ENCODE data around the gene ABCA4.

GRCh38 chr1:94118013-94118412, 2.9 kb downstream of the ABCA4 start:
- TF ChIP-seq CTCF (conservative IDR thresholded peaks at IDR 0.05; ENCODE audit: low read length), result no peak
- TF ChIP-seq EZH2phosphoT487 (IDR thresholded peaks at IDR 0.05; ENCODE audit: borderline replicate concordance), result no peak

Measured in Loucy (cell line).